ENCODE results near the gene EPS8L2.

EPS8L2 gene

GRCh38 chr11:767238-767637 is 61.2 kb downstream of the EPS8L2 start:
- no peak overlapping the region for H3K9ac ChIP-seq (ENCODE audit: low read depth, low read length)
- H3K9me3 ChIP-seq (replicated peaks; ENCODE audit: low read length), result no peaks in the 10 kb centered on the region
- no peak overlapping the region for H3K4me2 ChIP-seq (ENCODE audit: low read length)
- no peak overlapping the region for H3K4me3 ChIP-seq (ENCODE audit: low read length)
- H3K4me1 ChIP-seq (ENCODE audit: control insufficient read depth, insufficient read depth, low read length), result peaks cover 16% of the 10 kb centered on the region
- peaks cover 73% of the 10 kb centered on the region for H3K36me3 ChIP-seq (ENCODE audit: insufficient read depth, low read length)
- no peaks in the 10 kb centered on the region for H3K27me3 ChIP-seq (ENCODE audit: control insufficient read depth, insufficient read depth, low read length)

GRCh38 chr11:769887-770641 is 64.0 kb downstream of the EPS8L2 start:
- H3K9ac ChIP-seq (ENCODE audit: low read depth, low read length), result no peak overlapping the region
- no peaks in the 10 kb centered on the region for H3K27me3 ChIP-seq (ENCODE audit: control insufficient read depth, insufficient read depth, low read length)
- H3K36me3 ChIP-seq (ENCODE audit: insufficient read depth, low read length), result peaks cover 69% of the 10 kb centered on the region
- H3K9me3 ChIP-seq (replicated peaks; ENCODE audit: low read length), result no peaks in the 10 kb centered on the region
- H3K4me2 ChIP-seq (ENCODE audit: low read length), result no peak overlapping the region
- H3K4me1 ChIP-seq (ENCODE audit: control insufficient read depth, insufficient read depth, low read length), result peaks cover 25% of the 10 kb centered on the region
- H3K4me3 ChIP-seq (ENCODE audit: low read length), result no peak overlapping the region

GRCh38 chr11:770642-771616 is 64.9 kb downstream of the EPS8L2 start:
- Histone ChIP-seq H3K9ac (ENCODE audit: low read depth, low read length) (no peak overlapping the region), H3K4me1 (ENCODE audit: control insufficient read depth, insufficient read depth, low read length) (peaks cover 33% of the 10 kb centered on the region), H3K4me2 (ENCODE audit: low read length) (no peak overlapping the region)

GRCh38 chr11:771617-772204 is 65.7 kb downstream of the EPS8L2 start:
- H3K4me3 ChIP-seq (ENCODE audit: low read length), result no peak overlapping the region
- no peak overlapping the region for H3K4me2 ChIP-seq (ENCODE audit: low read length)
- H3K27me3 ChIP-seq (ENCODE audit: control insufficient read depth, insufficient read depth, low read length), result no peaks in the 10 kb centered on the region
- peaks cover 52% of the 10 kb centered on the region for H3K36me3 ChIP-seq (ENCODE audit: insufficient read depth, low read length)
- no peak overlapping the region for H3K9ac ChIP-seq (ENCODE audit: low read depth, low read length)
- H3K4me1 ChIP-seq (ENCODE audit: control insufficient read depth, insufficient read depth, low read length), result peaks cover 36% of the 10 kb centered on the region
- no peaks in the 10 kb centered on the region for H3K9me3 ChIP-seq (replicated peaks; ENCODE audit: low read length)

More at GRCh38 chr11:770642-771616, 64.9 kb downstream of the EPS8L2 start:
- H3K27me3 ChIP-seq (ENCODE audit: control insufficient read depth, insufficient read depth, low read length), result no peaks in the 10 kb centered on the region
- H3K9me3 ChIP-seq (replicated peaks; ENCODE audit: low read length), result no peaks in the 10 kb centered on the region
- H3K4me3 ChIP-seq (ENCODE audit: low read length), result no peak overlapping the region
- H3K36me3 ChIP-seq (ENCODE audit: insufficient read depth, low read length), result peaks cover 60% of the 10 kb centered on the region

GRCh38 chr11:772429-773390 is 66.7 kb downstream of the EPS8L2 start:
- H3K9ac ChIP-seq (ENCODE audit: low read depth, low read length), result peak overlapping the region; percentile 26
- peak overlapping the region; percentile 37 for H3K4me2 ChIP-seq (ENCODE audit: low read length)
- H3K4me3 ChIP-seq (ENCODE audit: low read length), result no peak overlapping the region
- no peaks in the 10 kb centered on the region for H3K9me3 ChIP-seq (replicated peaks; ENCODE audit: low read length)
- H3K4me1 ChIP-seq (ENCODE audit: control insufficient read depth, insufficient read depth, low read length), result peaks cover 35% of the 10 kb centered on the region
- peaks cover 44% of the 10 kb centered on the region for H3K36me3 ChIP-seq (ENCODE audit: insufficient read depth, low read length)
- H3K27me3 ChIP-seq (ENCODE audit: control insufficient read depth, insufficient read depth, low read length), result no peaks in the 10 kb centered on the region

- H3K4me1 ChIP-seq (ENCODE audit: control insufficient read depth, insufficient read depth, low read length), result peaks cover 39% of the 10 kb centered on the region
- H3K36me3 ChIP-seq (ENCODE audit: insufficient read depth, low read length), result peaks cover 44% of the 10 kb centered on the region
- H3K9ac ChIP-seq (ENCODE audit: low read depth, low read length), result no peak overlapping the region
- H3K4me3 ChIP-seq (ENCODE audit: low read length), result no peak overlapping the region
- H3K9me3 ChIP-seq (replicated peaks; ENCODE audit: low read length), result no peaks in the 10 kb centered on the region
- peak overlapping the region; percentile 37 for H3K4me2 ChIP-seq (ENCODE audit: low read length)
- H3K27me3 ChIP-seq (ENCODE audit: control insufficient read depth, insufficient read depth, low read length), result no peaks in the 10 kb centered on the region
Measured at GRCh38 chr11:773425-773824, 67.4 kb downstream of the EPS8L2 start.

- no peaks in the 10 kb centered on the region for H3K9me3 ChIP-seq (replicated peaks; ENCODE audit: low read length)
- no peak overlapping the region for H3K4me2 ChIP-seq (ENCODE audit: low read length)
- H3K9ac ChIP-seq (ENCODE audit: low read depth, low read length), result no peak overlapping the region
- H3K36me3 ChIP-seq (ENCODE audit: insufficient read depth, low read length), result peaks cover 44% of the 10 kb centered on the region
- H3K4me3 ChIP-seq (ENCODE audit: low read length), result no peak overlapping the region
- H3K4me1 ChIP-seq (ENCODE audit: control insufficient read depth, insufficient read depth, low read length), result peaks cover 42% of the 10 kb centered on the region
- no peaks in the 10 kb centered on the region for H3K27me3 ChIP-seq (ENCODE audit: control insufficient read depth, insufficient read depth, low read length)
Measured at GRCh38 chr11:773830-774229, 67.8 kb downstream of the EPS8L2 start.

GRCh38 chr11:774873-775592 is 69.0 kb downstream of the EPS8L2 start:
- Histone ChIP-seq H3K9me3 (replicated peaks; ENCODE audit: low read length) (no peaks in the 10 kb centered on the region), H3K27me3 (ENCODE audit: control insufficient read depth, insufficient read depth, low read length) (no peaks in the 10 kb centered on the region), H3K4me2 (ENCODE audit: low read length) (peak overlapping the region; percentile 97), H3K4me3 (ENCODE audit: low read length) (peak overlapping the region; percentile 62), H3K4me1 (ENCODE audit: control insufficient read depth, insufficient read depth, low read length) (peaks cover 42% of the 10 kb centered on the region), H3K36me3 (ENCODE audit: insufficient read depth, low read length) (peaks cover 45% of the 10 kb centered on the region), H3K9ac (ENCODE audit: low read depth, low read length) (no peak overlapping the region)

GRCh38 chr11:776263-776560 is 70.2 kb downstream of the EPS8L2 start:
- Histone ChIP-seq H3K4me1 (ENCODE audit: control insufficient read depth, insufficient read depth, low read length) (peaks cover 42% of the 10 kb centered on the region), H3K36me3 (ENCODE audit: insufficient read depth, low read length) (peaks cover 36% of the 10 kb centered on the region), H3K9ac (ENCODE audit: low read depth, low read length) (peak overlapping the region; percentile 97), H3K9me3 (replicated peaks; ENCODE audit: low read length) (no peaks in the 10 kb centered on the region), H3K4me3 (ENCODE audit: low read length) (peak overlapping the region; percentile 94), H3K4me2 (ENCODE audit: low read length) (peak overlapping the region; percentile 97), H3K27me3 (ENCODE audit: control insufficient read depth, insufficient read depth, low read length) (no peaks in the 10 kb centered on the region)

GRCh38 chr11:776561-777287 is 70.7 kb downstream of the EPS8L2 start:
- peaks cover 31% of the 10 kb centered on the region for H3K36me3 ChIP-seq (ENCODE audit: insufficient read depth, low read length)
- H3K4me1 ChIP-seq (ENCODE audit: control insufficient read depth, insufficient read depth, low read length), result peaks cover 42% of the 10 kb centered on the region

More at GRCh38 chr11:776561-777287, 70.7 kb downstream of the EPS8L2 start:
- Histone ChIP-seq H3K4me2 (ENCODE audit: low read length) (peak overlapping the region; percentile 97), H3K9me3 (replicated peaks; ENCODE audit: low read length) (no peaks in the 10 kb centered on the region), H3K4me3 (ENCODE audit: low read length) (peak overlapping the region; percentile 94), H3K9ac (ENCODE audit: low read depth, low read length) (peak overlapping the region; percentile 97), H3K27me3 (ENCODE audit: control insufficient read depth, insufficient read depth, low read length) (no peaks in the 10 kb centered on the region)
